Endothelial cell of umbilical vein (primary cell): Measurements from ENCODE around the gene NR3C2. TPM values are rescaled to one million over a fixed set of nuclear protein-coding genes. Genes with fewer than 3 reads are reported as not detected.

Experiments used
- BruUV-seq: library from RNA; stranded (reverse); fragments of 400-500 nt; replicated peaks from 2 replicates; lab custom pipeline; 2021; lab: Mats Ljungman, UMichigan
- CTCF ChIA-PET: fragments of 300-600, 350-600 bp; sonication (Branson Sonifier 250); formaldehyde crosslinking; loops from one replicate; lab custom pipeline; 2021; ENCODE audit warnings: antibody characterized with exemption, inconsistent platforms; lab: Charles Lee
- POLR2A ChIA-PET: fragments of 300-600, 350-600 bp; sonication (Branson Sonifier 250); formaldehyde crosslinking; loops from one replicate; lab custom pipeline; 2021; ENCODE audit warnings: antibody characterized with exemption, inconsistent platforms; lab: Charles Lee
- DNase-seq: peaks from one replicate; pipeline ENCODE4 v3.0.0-alpha.2; 2011; ENCODE audit warnings: low read depth, low spot score
- FAIRE-seq: peaks from 2 replicates; lab custom pipeline; 2011; peaks lifted over from hg19 to GRCh38; lab: Jason Lieb, UNC
- H2AFZ ChIP-seq: 2 replicates; pipeline ENCODE4 v1.6.0; 2012; ENCODE audit warnings: low read depth, low read length, control low read depth, inconsistent platforms
- H3K27ac ChIP-seq: 2 replicates; pipeline ENCODE4 v1.5.1; 2011; ENCODE audit warnings: low read depth, mild to moderate bottlenecking, control low read depth, low read length, moderate library complexity; ENCODE audit not compliant: insufficient read depth
- H3K27me3 ChIP-seq, 2 experiments: 2 replicates each; pipeline versions ENCODE4 v1.6.0 to v1.6.1; 2011; ENCODE audit warnings: low read length in 2 of 2, mixed read lengths in 1 of 2; ENCODE audit not compliant: control insufficient read depth in 2 of 2, insufficient read depth in 2 of 2
- H3K36me3 ChIP-seq, 2 experiments: 2 replicates in 1 of 2; 3 replicates in 1 of 2; pipeline ENCODE4 v1.5.1; 2011; ENCODE audit warnings: low read length in 2 of 2, mild to moderate bottlenecking in 1 of 2, moderate library complexity in 1 of 2; ENCODE audit not compliant: control insufficient read depth in 2 of 2, insufficient read depth in 2 of 2; ENCODE audit errors: extremely low read depth in 1 of 2
- H3K4me1 ChIP-seq: 3 replicates; pipeline ENCODE4 v1.5.1; 2011; ENCODE audit warnings: mild to moderate bottlenecking, low read length; ENCODE audit not compliant: control insufficient read depth, insufficient read depth; ENCODE audit errors: extremely low read depth
- H3K4me2 ChIP-seq: 2 replicates; pipeline ENCODE4 v1.6.1; 2011; ENCODE audit warnings: low read length, control low read depth, mixed read lengths; ENCODE audit not compliant: insufficient read depth
- H3K4me3 ChIP-seq, 3 experiments: fragments of 200-600 bp in 1 of 3; sonication (generic), shearing (Covaris generic) in 1 of 3; replicated peaks in 1 of 3; 2 replicates each; pipeline ENCODE4 v1.5.1; 2011 to 2016; ENCODE audit warnings: control low read depth in 3 of 3, low read length in 3 of 3, mild to moderate bottlenecking in 2 of 3, inconsistent platforms in 1 of 3, low read depth in 1 of 3, moderate library complexity in 1 of 3; ENCODE audit not compliant: insufficient read depth in 1 of 3
- H3K79me2 ChIP-seq: 2 replicates; pipeline ENCODE4 v1.6.0; 2012; ENCODE audit warnings: low read length, inconsistent platforms; ENCODE audit not compliant: control insufficient read depth, insufficient read depth
- H3K9ac ChIP-seq: replicated peaks from 2 replicates; pipeline ENCODE3; 2011; ENCODE audit warnings: low read length, control low read depth; ENCODE audit not compliant: insufficient read depth; ENCODE audit errors: extremely low read depth
- H3K9me1 ChIP-seq: replicated peaks from 3 replicates; pipeline ENCODE4 v1.6.0; 2011; ENCODE audit warnings: mild to moderate bottlenecking, low read length; ENCODE audit not compliant: control insufficient read depth, insufficient read depth; ENCODE audit errors: extremely low read depth
- H3K9me3 ChIP-seq: replicated peaks from 2 replicates; pipeline ENCODE4 v1.5.1; 2012; ENCODE audit warnings: low read length, inconsistent platforms; ENCODE audit not compliant: control insufficient read depth, insufficient read depth
- H4K20me1 ChIP-seq: replicated peaks from 2 replicates; pipeline ENCODE3; 2011; ENCODE audit warnings: mild to moderate bottlenecking, low read length; ENCODE audit not compliant: control insufficient read depth, insufficient read depth; ENCODE audit errors: extremely low read depth
- CTCF ChIP-seq, 2 donors: IDR thresholded peaks; 1 replicate in 1 of 2; 2 replicates in 1 of 2; pipeline ENCODE4 v1.5.1; 2011; ENCODE audit warnings: low read length in 2 of 2, mild to moderate bottlenecking in 2 of 2, moderate library complexity in 2 of 2, control low read depth in 1 of 2, inconsistent platforms in 1 of 2, low read depth in 1 of 2; ENCODE audit not compliant: insufficient read depth in 1 of 2; ENCODE audit errors: extremely low read depth in 1 of 2
- EZH2 ChIP-seq: IDR thresholded peaks from 2 replicates; pipeline ENCODE4 v1.6.1; 2012; ENCODE audit warnings: borderline replicate concordance, low read depth, mild to moderate bottlenecking, moderate library complexity, low read length, inconsistent platforms; ENCODE audit not compliant: severe bottlenecking
- FOS ChIP-seq: IDR thresholded peaks from 2 replicates; pipeline ENCODE4 v1.6.1; 2011; ENCODE audit warnings: mild to moderate bottlenecking, low read length, moderate library complexity, borderline replicate concordance; ENCODE audit not compliant: insufficient read depth
- GATA2 ChIP-seq: IDR thresholded peaks from 2 replicates; pipeline ENCODE4 v1.7.0; 2011; ENCODE audit warnings: low read depth, mild to moderate bottlenecking, moderate library complexity, mixed read lengths, low read length; ENCODE audit not compliant: insufficient read length, insufficient read depth
- MAX ChIP-seq: IDR thresholded peaks from 2 replicates; pipeline ENCODE4 v1.6.1; 2011; ENCODE audit not compliant: insufficient read depth, insufficient read length
- MYC ChIP-seq: IDR thresholded peaks from one replicate; pipeline ENCODE4 v1.6.1; 2011; ENCODE audit warnings: mild to moderate bottlenecking, low read depth, low read length
- POLR2A ChIP-seq: IDR thresholded peaks from 2 replicates; pipeline ENCODE4 v1.6.1; 2012; ENCODE audit warnings: low read depth, mild to moderate bottlenecking, control low read depth, low read length
- POLR2AphosphoS5 ChIP-seq: IDR thresholded peaks from 2 replicates; pipeline ENCODE4 v1.6.1; 2012; ENCODE audit warnings: low read depth, mild to moderate bottlenecking, control low read depth, low read length, moderate library complexity; ENCODE audit not compliant: insufficient read depth
- dilution Hi-C: fragments of 300-500 bp; cut with MboI; formaldehyde crosslinking; loops from one replicate; pipeline ENCODE4 v1.15.0; 2019; ENCODE audit warnings: low sequenced_read_pairs; ENCODE audit not compliant: extremely low pct_ligation_motif_present
- intact Hi-C: fragments of 100-400 bp; cut with micrococcal nuclease; formaldehyde crosslinking; loops from one replicate; pipeline ENCODE4 v1.10.0; 2022
- polyA plus RNA-seq, 4 experiments: library from polyadenylated mRNA; depleted of rRNA in 3 of 4; stranded (reverse) in 3 of 4; unstranded in 1 of 4; fragments of >200 nt; gene quantifications; 2 replicates each; pipeline versions ENCODE4 v1.2.1 to v1.2.3, GENCODE V29; 2011 to 2012; ENCODE audit warnings: missing spikeins in 1 of 4
- total RNA-seq: library from RNA; stranded (reverse); gene quantifications from 2 replicates; pipeline ENCODE4 v1.2.3, GENCODE V29; 2021

Gene NR3C2
- total and polyA plus RNA-seq, 2 donors (not counting 3 experiments of a cell fraction or from before 2014, with no cell fraction given) = 4.8 to 16.4 TPM

- H3K27ac ChIP-seq = no peak overlapping the region
- TF ChIP-seq MAX (no peak), GATA2 (no peak), POLR2AphosphoS5 (no peak), EZH2 (no peak), FOS (no peak), POLR2A (no peak), MYC (no peak), CTCF (IDR thresholded peaks at IDR 0.05; ENCODE audit: extremely low read depth in 1 of 2, insufficient read depth in 1 of 2, low read depth in 1 of 2, low read length in 2 of 2) (no peak)
- FAIRE-seq (no peak), DNase-seq (no peak)
- no peaks in the 10 kb centered on the region for H4K20me1 ChIP-seq
- H3K4me3 ChIP-seq = no peak overlapping the region
- H3K79me2 ChIP-seq = no peaks in the 10 kb centered on the region
- H3K9ac ChIP-seq = no peak overlapping the region
- H2AFZ ChIP-seq = no peak overlapping the region
- dilution Hi-C loops = no loop called here
- POLR2A ChIA-PET = no interaction called here
- no peaks in the 10 kb centered on the region for H3K9me1 ChIP-seq
- intact Hi-C loops = no loop called here
- H3K36me3 ChIP-seq = no peaks in the 10 kb centered on the region
- CTCF ChIA-PET = no interaction called here
- H3K4me1 ChIP-seq = no peaks in the 10 kb centered on the region
- no peak overlapping the region for H3K4me2 ChIP-seq
- H3K27me3 ChIP-seq = no peaks in the 10 kb centered on the region
- no TSS peak for BruUV-seq
- no peaks in the 10 kb centered on the region for H3K9me3 ChIP-seq
These were observed 96.7 kb downstream of the NR3C2 start for GRCh38 chr4:148345509-148345908.
